ENCODE measurements around the gene TENT4A.

The TENT4A gene

DNA sequence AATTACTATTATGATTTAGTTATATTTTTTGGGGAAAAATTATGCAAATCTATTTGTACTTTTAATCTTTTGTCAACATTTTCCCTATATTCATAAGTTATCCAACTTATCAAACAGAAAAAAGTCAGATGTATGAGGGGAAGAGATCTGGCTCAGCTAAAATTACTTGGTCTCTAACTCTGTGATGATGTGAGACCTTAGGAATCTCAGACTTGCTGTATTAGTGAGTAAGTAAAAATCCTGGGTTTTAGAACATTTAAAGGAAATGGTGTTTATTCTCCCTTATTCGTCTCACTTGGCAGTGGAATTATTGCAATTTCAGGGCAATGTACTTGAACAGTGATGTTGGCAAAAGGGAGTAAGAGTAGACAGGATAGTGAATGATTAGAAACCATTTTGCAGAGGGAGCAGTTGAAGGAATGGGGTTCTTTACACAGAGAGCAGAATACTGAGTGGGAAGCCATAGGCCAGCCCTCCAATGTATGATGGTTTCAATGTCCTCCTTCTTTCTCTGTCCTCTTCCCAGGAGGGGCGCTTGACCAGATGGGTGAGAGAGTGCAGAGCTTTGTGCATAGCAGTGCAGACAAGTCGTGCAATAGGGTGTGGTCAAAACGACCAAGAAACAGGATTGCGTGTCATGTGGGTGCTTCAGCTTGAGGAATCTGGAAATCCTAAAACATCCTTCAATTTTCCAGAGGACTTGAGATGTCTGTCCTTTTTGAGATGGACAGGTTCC, 91.7 kb downstream of the TENT4A start:
- no peak for TF ChIP-seq ZFP30 (CRISPR knock-in tag; IDR thresholded peaks at IDR 0.05)
- TF ChIP-seq, protein P1, sequence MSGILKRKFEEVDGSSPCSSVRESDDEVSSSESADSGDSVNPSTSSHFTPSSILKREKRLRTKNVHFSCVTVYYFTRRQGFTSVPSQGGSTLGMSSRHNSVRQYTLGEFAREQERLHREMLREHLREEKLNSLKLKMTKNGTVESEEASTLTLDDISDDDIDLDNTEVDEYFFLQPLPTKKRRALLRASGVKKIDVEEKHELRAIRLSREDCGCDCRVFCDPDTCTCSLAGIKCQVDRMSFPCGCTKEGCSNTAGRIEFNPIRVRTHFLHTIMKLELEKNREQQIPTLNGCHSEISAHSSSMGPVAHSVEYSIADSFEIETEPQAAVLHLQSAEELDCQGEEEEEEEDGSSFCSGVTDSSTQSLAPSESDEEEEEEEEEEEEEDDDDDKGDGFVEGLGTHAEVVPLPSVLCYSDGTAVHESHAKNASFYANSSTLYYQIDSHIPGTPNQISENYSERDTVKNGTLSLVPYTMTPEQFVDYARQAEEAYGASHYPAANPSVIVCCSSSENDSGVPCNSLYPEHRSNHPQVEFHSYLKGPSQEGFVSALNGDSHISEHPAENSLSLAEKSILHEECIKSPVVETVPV (CRISPR knock-in tag; IDR thresholded peaks at IDR 0.05): no peak
- TF ChIP-seq TCF4 (CRISPR knock-in tag; IDR thresholded peaks at IDR 0.05; ENCODE audit: borderline replicate concordance): no peak
- TF ChIP-seq OSR1 (CRISPR knock-in tag; IDR thresholded peaks at IDR 0.05): no peak
- TF ChIP-seq RARB (CRISPR knock-in tag; IDR thresholded peaks at IDR 0.05): no peak
- TF ChIP-seq BACH2 (CRISPR knock-in tag; IDR thresholded peaks at IDR 0.05; ENCODE audit: borderline replicate concordance): no peak
- no peak for TF ChIP-seq GLIS3 (CRISPR knock-in tag; IDR thresholded peaks at IDR 0.05)
- TF ChIP-seq, protein P2, sequence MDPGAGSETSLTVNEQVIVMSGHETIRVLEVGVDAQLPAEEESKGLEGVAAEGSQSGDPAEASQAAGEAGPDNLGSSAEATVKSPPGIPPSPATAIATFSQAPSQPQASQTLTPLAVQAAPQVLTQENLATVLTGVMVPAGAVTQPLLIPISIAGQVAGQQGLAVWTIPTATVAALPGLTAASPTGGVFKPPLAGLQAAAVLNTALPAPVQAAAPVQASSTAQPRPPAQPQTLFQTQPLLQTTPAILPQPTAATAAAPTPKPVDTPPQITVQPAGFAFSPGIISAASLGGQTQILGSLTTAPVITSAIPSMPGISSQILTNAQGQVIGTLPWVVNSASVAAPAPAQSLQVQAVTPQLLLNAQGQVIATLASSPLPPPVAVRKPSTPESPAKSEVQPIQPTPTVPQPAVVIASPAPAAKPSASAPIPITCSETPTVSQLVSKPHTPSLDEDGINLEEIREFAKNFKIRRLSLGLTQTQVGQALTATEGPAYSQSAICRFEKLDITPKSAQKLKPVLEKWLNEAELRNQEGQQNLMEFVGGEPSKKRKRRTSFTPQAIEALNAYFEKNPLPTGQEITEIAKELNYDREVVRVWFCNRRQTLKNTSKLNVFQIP (CRISPR knock-in tag; IDR thresholded peaks at IDR 0.05; ENCODE audit: borderline replicate concordance, low read depth): no peak
- TF ChIP-seq ZNF565 (CRISPR knock-in tag; conservative IDR thresholded peaks at IDR 0.05; ENCODE audit: low read depth): no peak
- TF ChIP-seq ESRRG (CRISPR knock-in tag; IDR thresholded peaks at IDR 0.05): no peak

DNA sequence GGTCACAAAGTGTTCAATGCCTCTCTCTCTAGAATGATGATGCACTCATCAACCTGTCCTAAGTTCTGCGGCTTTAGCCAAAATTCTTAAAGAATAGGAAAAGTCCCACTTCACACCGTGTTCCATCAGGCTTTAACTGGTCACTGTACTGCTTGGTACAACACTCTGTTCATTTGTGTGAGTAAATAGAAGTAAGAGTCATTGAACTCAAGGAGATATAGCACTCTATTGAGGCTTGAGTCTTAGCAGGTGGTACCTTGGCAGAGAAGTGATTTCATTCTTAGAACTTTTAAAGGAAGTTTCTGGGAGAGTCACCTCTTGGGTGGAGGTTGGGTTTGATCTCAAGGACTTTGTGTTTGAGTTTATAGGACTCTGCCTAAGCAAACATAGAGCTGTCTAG, 92.6 kb downstream of the TENT4A start:
- ATAC-seq: no peak
- TF ChIP-seq ZNF70 (CRISPR knock-in tag; IDR thresholded peaks at IDR 0.05) (no peak), OSR1 (CRISPR knock-in tag; IDR thresholded peaks at IDR 0.05) (no peak), GLIS3 (CRISPR knock-in tag; IDR thresholded peaks at IDR 0.05) (no peak), BACH2 (CRISPR knock-in tag; IDR thresholded peaks at IDR 0.05; ENCODE audit: borderline replicate concordance) (no peak), RARB (CRISPR knock-in tag; IDR thresholded peaks at IDR 0.05) (no peak)
- TF ChIP-seq, protein P3, sequence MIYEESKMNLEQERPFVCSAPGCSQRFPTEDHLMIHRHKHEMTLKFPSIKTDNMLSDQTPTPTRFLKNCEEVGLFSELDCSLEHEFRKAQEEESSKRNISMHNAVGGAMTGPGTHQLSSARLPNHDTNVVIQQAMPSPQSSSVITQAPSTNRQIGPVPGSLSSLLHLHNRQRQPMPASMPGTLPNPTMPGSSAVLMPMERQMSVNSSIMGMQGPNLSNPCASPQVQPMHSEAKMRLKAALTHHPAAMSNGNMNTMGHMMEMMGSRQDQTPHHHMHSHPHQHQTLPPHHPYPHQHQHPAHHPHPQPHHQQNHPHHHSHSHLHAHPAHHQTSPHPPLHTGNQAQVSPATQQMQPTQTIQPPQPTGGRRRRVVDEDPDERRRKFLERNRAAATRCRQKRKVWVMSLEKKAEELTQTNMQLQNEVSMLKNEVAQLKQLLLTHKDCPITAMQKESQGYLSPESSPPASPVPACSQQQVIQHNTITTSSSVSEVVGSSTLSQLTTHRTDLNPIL (CRISPR knock-in tag; IDR thresholded peaks at IDR 0.05; ENCODE audit: low read depth): no peak
- TF ChIP-seq, protein P1 (CRISPR knock-in tag; IDR thresholded peaks at IDR 0.05): no peak

More for the DNA sequence above, 91.7 kb downstream of the TENT4A start:
- ATAC-seq: no peak
